Endothelial cell of umbilical vein (primary cell): ENCODE results near the gene PAX8.
"Not testable (repeated sequence)": the region's sequence is repeated elsewhere in the genome, so short reads cannot be mapped to it uniquely, and the experiment has no call there.

ENCODE experiments used
- CTCF ChIP-seq, 2 donors: IDR thresholded peaks; 1 replicate in 1 of 2; 2 replicates in 1 of 2; pipeline ENCODE4 v1.5.1; 2011; ENCODE audit warnings: low read length in 2 of 2, mild to moderate bottlenecking in 2 of 2, moderate library complexity in 2 of 2, control low read depth in 1 of 2, inconsistent platforms in 1 of 2, low read depth in 1 of 2; ENCODE audit not compliant: insufficient read depth in 1 of 2; ENCODE audit errors: extremely low read depth in 1 of 2
- EZH2 ChIP-seq: IDR thresholded peaks from 2 replicates; pipeline ENCODE4 v1.6.1; 2012; ENCODE audit warnings: borderline replicate concordance, low read depth, mild to moderate bottlenecking, moderate library complexity, low read length, inconsistent platforms; ENCODE audit not compliant: severe bottlenecking
- FOS ChIP-seq: IDR thresholded peaks from 2 replicates; pipeline ENCODE4 v1.6.1; 2011; ENCODE audit warnings: mild to moderate bottlenecking, low read length, moderate library complexity, borderline replicate concordance; ENCODE audit not compliant: insufficient read depth
- JUN ChIP-seq: IDR thresholded peaks from 2 replicates; pipeline ENCODE4 v1.6.1; 2011; ENCODE audit warnings: borderline replicate concordance, low read depth; ENCODE audit not compliant: insufficient read length, insufficient read depth
- MAX ChIP-seq: IDR thresholded peaks from 2 replicates; pipeline ENCODE4 v1.6.1; 2011; ENCODE audit not compliant: insufficient read depth, insufficient read length
- POLR2A ChIP-seq: IDR thresholded peaks from 2 replicates; pipeline ENCODE4 v1.6.1; 2012; ENCODE audit warnings: low read depth, mild to moderate bottlenecking, control low read depth, low read length
- POLR2AphosphoS5 ChIP-seq: IDR thresholded peaks from 2 replicates; pipeline ENCODE4 v1.6.1; 2012; ENCODE audit warnings: low read depth, mild to moderate bottlenecking, control low read depth, low read length, moderate library complexity; ENCODE audit not compliant: insufficient read depth

GRCh38 chr2:113302216-113302980 is 23.7 kb upstream of the PAX8 start:
- TF ChIP-seq CTCF (IDR thresholded peaks at IDR 0.05; ENCODE audit: extremely low read depth in 1 of 2, insufficient read depth in 1 of 2, low read depth in 1 of 2, low read length in 2 of 2); MAX; EZH2; JUN; POLR2A; FOS; POLR2AphosphoS5: not testable (repeated sequence)
